ENCODE data around the gene SLC25A29. TPM values are rescaled to one million over a fixed set of nuclear protein-coding genes. Genes with fewer than 3 reads are reported as not detected.

Gene SLC25A29
- total and polyA plus RNA-seq, 2 of the 8 experiments (the other 6 are each of a cell fraction or from before 2014, with no cell fraction given) = 135 to 177 TPM

DNA sequence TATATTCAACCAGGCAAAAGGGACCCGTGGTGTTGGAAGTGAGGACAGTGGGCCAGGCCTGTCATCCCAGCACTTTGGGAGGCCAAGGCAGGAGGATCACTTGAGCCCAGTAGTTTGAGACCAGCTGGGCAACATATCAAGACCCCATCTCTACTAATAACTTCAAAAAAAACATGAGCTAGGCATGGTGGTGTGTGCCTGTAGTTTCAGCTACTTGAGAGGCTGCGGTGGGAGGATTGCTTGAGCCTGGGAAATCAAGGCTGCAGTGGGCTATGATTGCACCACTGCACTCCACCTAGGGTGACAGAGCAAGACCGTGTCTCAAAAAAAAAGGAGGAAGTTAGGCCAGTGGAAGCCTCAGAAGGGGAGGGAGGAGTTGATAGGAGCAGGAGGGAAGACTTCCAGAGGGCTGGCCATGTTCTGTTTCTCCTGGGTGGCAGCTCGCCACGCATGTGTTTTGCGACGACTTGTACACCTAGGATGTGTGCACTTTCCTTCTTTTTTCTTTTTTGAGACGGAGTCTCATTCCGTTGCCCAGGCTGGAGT is 10.1 kb downstream of the SLC25A29 start:
- WGBS, 2 experiments (ENCODE audit: extremely low coverage in 1 of 2, insufficient coverage in 1 of 2, insufficient read length in 1 of 2, insufficient replicate concordance in 2 of 2, low coverage in 1 of 2, low lambda C conversion rate in 2 of 2, missing lambda C conversion rate in 1 of 2) = 96% methylated on average over 9 of the region's 9 CpGs; no CpG with 5 or more reads in 1 of the 2 experiments
- Histone ChIP-seq H2AFZ (ENCODE audit: low read length) (no peak overlapping the region), H3K56ac (replicated peaks; ENCODE audit: insufficient read length, low read depth, low read length) (no peak overlapping the region), H3K9me3 (ENCODE audit: insufficient read depth in 2 of 2, low read depth in 1 of 2, low read length in 1 of 2) (no peaks in the 10 kb centered on the region), H2AK5ac (ENCODE audit: low read depth, low read length) (no peak overlapping the region), H3K4me1 (replicated peaks in 1 of 4; ENCODE audit: control insufficient read depth in 3 of 4, insufficient read depth in 4 of 4, low read length in 3 of 4) (no peaks in the 10 kb centered on the region; a peak in 1 of 7 replicates), H2BK120ac (replicated peaks; ENCODE audit: low read depth, low read length) (no peak overlapping the region), H4K20me1 (replicated peaks in 1 of 2; ENCODE audit: control insufficient read depth in 1 of 2, insufficient read depth in 2 of 2, low read length in 2 of 2) (peaks cover 17 to 50% of the 10 kb centered on the region in 2 experiments), H2BK5ac (ENCODE audit: low read depth, low read length) (no peak overlapping the region), H3K14ac (ENCODE audit: insufficient read length) (no peak overlapping the region), H3K18ac (ENCODE audit: extremely low read depth, low read length) (no peak overlapping the region), H3K9ac (replicated peaks in 1 of 4; ENCODE audit: extremely low read depth in 1 of 4, low read depth in 3 of 4, low read length in 3 of 4) (no peak overlapping the region), H3K4ac (replicated peaks; ENCODE audit: insufficient read length, low read depth, low read length) (no peak overlapping the region), H3K23ac (ENCODE audit: insufficient read length) (no peak overlapping the region), H2BK20ac (ENCODE audit: low read length) (no peak overlapping the region), H2BK12ac (ENCODE audit: low read depth, low read length) (no peak overlapping the region), H3K27me3 (replicated peaks in 1 of 4; ENCODE audit: control insufficient read depth in 3 of 4, extremely low read depth in 1 of 4, insufficient read depth in 3 of 4, low read length in 3 of 4) (no peaks in the 10 kb centered on the region), H3K4me2 (ENCODE audit: insufficient read depth in 1 of 2, low read depth in 2 of 2, low read length in 2 of 2) (no peak overlapping the region), H3K4me3 (ENCODE audit: extremely low read depth in 1 of 4, insufficient read depth in 2 of 4, low read depth in 3 of 4, low read length in 4 of 4) (no peak overlapping the region), H4K5ac (ENCODE audit: insufficient read length, low read depth, low read length) (no peak overlapping the region), H4K91ac (replicated peaks; ENCODE audit: insufficient read length, low read length) (no peak overlapping the region), H3K79me2 (ENCODE audit: control insufficient read depth in 1 of 2, insufficient read depth in 2 of 2, low read length in 2 of 2) (peaks cover 0 to 26% of the 10 kb centered on the region in 2 experiments; a peak in 2 of 4 replicates), H4K8ac (ENCODE audit: extremely low read depth, insufficient read depth, low read length) (no peak overlapping the region), H2BK15ac (ENCODE audit: low read length) (no peak overlapping the region), H3K36me3 (ENCODE audit: control insufficient read depth in 2 of 4, insufficient read depth in 4 of 4, low read length in 3 of 4) (peaks cover 6 to 52% (median 19%) of the 10 kb centered on the region in 4 experiments; a peak in 7 of 8 replicates), H3K27ac (ENCODE audit: low read depth, low read length) (no peak overlapping the region), H3K79me1 (ENCODE audit: low read depth, low read length) (peaks cover 8% of the 10 kb centered on the region; the same call in 1 of the 2 replicates), H3K23me2 (ENCODE audit: low read depth, low read length) (no peaks in the 10 kb centered on the region)
- FAIRE-seq (no peak), DNase-seq (ENCODE audit: low read depth in 1 of 2, low spot score in 2 of 2) (no peak)
- no peak for TF ChIP-seq CEBPB (IDR thresholded peaks at IDR 0.05; ENCODE audit: low read depth, low read length)
- TF ChIP-seq TCF12 (IDR thresholded peaks at IDR 0.05; ENCODE audit: low read depth, low read length) = no peak
- POLR2A ChIA-PET (ENCODE audit: partially characterized antibody) = interaction anchor here (1.0 to 16.0 kb wide), 4 partner anchors 5 to 58 kb away, joined by 3 to 200 read pairs (median 102); partner anchors contain the start of gene SLC25A29
- CTCF ChIA-PET (ENCODE audit: partially characterized antibody) = interaction anchor here (1.2 to 2.6 kb wide), 6 partner anchors 9 to 89 kb away, joined by 3 to 13 read pairs (median 4); no protein-coding TSS in a partner anchor

Data from H1 (cell line).